Stimulated activated CD4-positive, alpha-beta T cell treated with anti-CD3 and anti-CD28 coated beads, Interleukin-15, amount 100 ng/mL, for 48 hours (primary cell): ENCODE measurements around the gene CYSLTR2.

Experiments used
- DNase-seq, 2 donors: peaks; one replicate each; pipeline ENCODE4 v3.0.0-alpha.2; 2020; ENCODE audit warnings: low read depth in 2 of 2

The CYSLTR2 gene, protein sequence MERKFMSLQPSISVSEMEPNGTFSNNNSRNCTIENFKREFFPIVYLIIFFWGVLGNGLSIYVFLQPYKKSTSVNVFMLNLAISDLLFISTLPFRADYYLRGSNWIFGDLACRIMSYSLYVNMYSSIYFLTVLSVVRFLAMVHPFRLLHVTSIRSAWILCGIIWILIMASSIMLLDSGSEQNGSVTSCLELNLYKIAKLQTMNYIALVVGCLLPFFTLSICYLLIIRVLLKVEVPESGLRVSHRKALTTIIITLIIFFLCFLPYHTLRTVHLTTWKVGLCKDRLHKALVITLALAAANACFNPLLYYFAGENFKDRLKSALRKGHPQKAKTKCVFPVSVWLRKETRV

DNA sequence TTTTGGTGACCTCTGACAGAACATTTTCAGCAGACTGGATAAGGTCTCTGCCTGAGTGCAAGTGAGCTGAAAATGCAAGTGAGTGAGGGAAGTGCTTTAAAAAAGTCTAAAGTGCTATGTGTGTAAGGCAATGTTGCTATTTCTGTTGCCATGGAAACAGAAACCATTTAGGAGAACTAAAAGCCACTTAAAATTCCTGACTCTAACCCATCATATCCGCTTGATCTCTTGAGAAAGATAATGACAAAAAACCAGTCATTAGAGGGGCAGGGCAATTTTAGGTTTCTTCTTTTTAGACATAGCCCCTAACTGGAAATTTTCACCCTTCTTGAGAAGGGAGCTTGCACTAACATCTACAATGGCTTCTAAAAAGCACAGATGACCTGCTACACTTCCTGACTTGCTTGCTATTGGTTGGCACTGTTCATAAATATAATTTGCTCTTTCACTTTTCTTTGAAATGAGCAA, at the start of gene CYSLTR2:
Gene CYSLTR2, plus strand, starts transcription at position 458 of the 468 bp plus-strand sequence. CDS start 52,889 bp downstream, outside the sequence.
- DNase-seq = peak in 1 of 2 donors; percentile 1

DNA sequence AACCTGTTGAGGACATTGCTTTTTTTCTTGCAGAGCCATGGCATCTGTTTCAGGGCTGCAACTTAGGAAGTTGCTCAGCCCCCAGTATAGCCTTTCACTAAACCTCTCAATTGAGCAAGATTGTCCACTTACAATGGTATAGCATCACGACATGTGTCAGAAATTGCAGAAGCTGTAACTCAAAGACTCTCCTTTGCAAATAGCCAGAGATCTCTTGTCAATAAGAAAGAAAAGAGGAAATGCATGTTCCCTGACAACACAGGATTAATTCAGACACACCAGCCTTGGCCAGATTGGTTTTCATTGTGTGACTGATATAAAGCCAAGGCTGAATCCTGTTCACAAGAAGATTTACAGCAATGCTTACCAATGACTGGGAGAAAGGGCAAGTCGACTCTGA, 38.7 kb upstream of the CYSLTR2 start:
- no peak for DNase-seq

DNA sequence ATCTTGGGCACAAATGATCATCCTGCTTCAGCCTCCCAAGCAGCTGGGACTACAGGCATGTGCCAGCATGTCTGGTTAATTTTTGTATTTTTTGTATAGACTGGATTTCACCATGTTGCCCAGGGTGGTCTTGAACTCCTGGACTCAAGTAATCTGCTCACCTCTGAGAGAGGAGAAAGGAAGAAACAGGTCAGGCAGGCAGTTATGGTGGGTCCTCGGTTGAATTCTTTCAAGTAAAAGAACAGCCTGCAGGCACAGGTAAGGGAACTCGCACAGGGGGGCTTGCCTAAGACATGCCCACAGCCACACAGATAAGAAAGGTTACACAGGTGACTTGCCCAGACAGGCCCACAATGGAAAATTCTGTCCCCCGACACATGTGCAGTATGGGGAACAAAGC, 34.8 kb upstream of the CYSLTR2 start:
- DNase-seq = no peak

DNA sequence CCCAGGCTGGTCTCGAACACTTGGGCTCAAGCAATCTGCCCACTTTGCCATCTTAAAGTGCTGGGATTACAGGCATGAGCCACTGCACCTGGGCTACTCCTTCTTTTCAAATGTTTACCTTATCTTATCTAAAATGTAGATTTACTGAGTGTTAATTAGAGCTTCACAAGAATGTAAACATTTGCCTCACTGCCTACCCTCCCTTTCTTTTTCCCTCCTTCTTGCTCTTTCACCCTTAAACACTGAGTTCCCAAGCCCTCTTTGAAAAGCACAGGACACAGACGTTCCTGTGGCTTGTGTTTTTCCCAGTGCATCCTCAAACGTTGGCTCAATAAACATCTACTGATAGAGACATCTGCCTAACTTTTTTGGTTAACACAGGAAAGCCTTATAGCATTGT, 32.7 kb upstream of the CYSLTR2 start:
- DNase-seq = no peak

DNA sequence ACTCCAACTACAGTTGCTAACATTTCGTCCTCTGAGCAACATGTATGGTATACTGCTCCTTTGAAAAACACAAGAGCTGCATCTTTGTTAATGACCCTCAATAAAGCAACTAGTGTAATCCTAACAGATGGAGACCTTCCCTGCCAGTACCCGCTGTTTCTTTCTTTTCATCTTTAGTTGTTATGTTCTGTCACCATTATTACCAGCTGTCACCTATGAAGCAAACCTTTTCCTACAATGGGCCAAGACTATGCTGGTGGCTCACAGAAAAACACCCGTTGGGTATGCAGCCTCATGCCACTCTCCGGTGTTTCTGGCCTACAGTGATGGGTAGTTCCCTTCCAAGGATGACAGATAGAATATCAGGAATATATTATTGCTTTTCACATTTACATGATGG, 29.7 kb upstream of the CYSLTR2 start:
- DNase-seq = no peak

DNA sequence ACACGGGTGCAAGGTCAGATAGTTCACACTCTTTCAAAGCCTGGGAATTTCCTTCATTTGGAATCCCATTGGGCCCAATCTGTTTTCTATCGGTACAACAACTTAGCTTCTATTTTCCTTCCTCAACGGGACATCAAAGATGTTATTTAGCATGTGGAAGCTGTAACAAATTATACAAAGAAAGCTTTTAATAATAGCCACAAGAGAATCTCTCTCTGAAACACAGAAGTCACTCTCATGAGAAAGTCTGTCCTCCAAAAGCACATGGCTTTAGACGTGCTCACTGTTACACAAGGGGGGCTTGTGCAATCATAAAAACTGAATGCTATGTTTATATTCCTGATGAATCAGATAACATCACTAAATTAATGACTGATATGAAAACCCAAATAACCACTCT, 28.9 kb upstream of the CYSLTR2 start:
- no peak for DNase-seq

DNA sequence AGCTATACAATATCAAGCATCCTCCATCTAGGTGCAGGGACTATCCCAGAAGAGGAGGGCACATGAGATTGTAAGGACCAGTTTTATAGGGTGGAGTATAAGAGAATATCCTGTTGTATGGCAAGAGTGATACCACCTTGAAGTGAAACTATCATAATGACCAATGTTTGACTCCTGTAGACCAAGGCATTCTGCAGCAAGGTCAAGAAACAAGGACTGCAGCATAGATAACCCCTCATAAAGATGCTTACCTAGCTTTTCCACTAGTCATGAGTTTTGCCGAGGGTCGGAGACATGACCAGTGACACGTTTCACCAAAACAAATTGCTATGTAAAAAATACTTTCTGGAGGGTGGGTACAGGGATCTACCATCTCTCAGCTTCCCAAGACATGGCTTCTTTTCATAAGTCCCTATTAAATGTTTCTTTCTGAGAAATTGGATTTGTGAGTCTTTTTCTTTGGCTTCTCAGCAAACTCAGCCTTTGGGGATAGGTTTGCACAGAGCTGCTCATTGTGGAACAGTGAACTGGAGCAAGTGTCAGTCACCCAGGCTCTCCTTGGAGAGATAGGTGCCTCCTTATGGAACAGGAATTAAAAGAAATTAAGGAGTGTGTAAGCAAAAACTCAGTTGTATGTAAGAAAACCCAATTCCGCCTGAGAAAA, 28.2 kb upstream of the CYSLTR2 start:
- no peak for DNase-seq

DNA sequence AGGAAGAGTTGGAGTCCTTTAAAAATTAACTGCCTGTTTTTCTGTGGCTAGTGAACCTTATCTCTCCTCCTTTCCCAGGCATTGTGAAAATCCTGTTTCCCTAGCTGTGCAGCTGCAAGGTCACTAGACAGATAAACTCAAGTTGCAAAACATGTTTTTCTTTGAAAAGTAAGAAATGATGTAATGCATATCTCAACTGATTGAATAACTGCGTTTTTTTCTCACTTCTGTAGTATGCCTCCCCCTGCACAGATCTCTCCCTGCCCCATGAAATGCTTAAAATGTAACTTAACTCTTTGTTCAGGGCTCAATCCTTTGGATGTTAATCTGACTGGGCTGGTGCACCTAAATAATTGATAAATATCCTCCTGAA, 27.7 kb upstream of the CYSLTR2 start:
- no peak for DNase-seq

DNA sequence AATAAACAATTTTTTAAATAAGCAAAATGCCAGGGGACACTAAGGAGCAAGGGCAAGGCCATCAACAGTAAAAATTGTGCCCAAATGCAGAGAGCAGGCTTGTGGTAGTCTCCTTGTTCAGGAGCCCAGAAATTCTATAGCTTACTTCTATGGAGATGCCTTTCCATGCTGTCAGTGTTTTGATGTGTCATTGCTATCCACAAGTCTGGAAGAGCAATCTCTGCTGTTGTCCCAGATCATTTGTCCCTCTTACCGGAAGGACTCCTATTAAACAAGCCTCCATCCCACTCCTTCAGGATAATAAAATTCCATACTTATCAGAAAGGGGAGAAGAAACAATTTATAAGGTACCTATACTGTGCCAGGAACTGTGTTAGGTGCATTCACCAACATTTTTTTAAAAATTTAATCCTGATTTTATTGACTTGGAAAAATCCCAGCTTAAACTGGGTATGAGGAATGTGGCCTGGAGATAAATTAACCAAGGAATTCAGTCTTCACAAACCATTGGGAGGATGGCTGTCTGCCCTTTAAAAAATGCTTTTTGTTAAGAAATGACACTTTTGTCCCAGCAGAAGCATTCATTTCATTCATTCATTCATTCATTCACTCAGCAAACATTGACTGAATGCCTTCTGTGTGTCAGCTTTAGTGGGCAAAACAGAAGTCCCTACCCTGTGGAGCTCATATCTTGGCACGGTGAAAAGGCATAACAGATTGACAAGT, 26.8 kb upstream of the CYSLTR2 start:
- no peak for DNase-seq

DNA sequence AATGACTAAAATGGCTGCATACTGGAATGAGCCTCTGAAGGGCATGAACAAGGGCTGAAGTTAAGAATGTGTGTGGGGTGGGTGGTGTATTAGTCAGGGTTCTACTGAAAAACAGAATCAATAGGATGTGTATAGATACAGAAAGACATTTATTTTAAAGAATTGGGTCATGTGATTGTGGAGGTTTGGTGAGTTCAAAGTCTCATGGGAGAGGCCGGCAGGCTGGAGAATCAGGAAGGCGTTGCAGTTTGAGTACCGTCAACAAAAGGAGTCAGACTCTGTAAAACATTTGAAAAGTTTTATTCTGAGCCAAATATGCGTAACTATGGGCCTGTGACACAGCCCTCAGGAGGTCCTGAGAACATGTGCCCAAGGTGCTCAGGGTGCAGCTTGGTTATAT, 24.5 kb upstream of the CYSLTR2 start:
- no peak for DNase-seq

DNA sequence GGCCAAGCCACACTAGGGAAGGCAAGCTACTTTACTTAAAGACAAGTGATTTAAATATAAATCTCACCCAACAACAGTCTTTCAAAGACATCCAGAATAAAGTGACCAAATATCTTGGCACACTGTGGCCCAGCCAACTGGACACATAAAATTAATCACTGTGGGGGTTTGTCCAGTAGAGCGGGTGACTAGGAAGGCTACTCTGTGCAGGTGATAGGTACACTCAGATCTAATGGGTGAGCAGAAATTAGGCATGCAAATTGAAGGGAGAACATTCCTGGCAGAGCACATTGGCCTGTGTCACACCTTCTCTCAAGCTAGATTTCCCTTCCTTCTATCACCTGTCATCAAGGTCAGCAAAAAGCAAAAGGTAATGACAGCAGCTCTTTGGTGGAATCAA, 23.4 kb upstream of the CYSLTR2 start:
- no peak for DNase-seq

DNA sequence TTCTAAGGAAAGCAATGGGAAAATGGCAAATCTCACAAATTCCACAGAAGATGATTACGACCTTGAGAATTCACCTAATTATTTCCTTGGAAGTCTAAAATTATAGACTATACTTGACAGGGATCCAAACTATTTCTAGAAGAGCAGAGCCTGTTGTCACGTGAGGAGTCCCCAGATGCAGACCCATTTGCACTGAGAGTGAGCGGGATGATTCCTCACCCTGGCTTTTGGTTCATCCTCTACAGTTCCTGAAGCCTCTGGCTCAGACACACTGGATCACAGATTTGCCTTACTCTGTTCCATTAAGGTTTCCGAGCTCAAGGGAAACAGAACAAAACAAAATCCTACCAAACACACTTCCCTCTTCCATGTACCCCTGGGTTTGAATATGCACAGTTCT, 23.0 kb upstream of the CYSLTR2 start:
- DNase-seq = no peak

DNA sequence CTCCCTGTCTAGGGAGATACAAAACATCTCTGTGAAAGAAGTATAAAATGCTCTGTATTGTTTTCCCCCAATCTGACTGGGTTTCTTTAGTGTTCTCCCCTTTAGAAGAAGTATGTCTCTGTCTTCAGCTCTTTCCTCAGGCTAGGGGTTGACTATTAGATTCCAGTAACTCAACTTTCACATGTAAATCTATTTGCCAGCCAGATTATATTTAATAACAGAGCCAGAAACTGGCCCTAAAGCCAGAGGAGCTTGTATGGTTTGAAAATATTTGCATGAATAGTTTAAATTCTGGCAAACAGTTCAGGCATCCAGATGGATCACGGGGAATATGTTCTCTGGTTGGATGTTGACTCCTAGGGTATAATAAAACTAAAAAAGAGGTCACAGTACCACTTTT, 22.3 kb upstream of the CYSLTR2 start:
- DNase-seq = no peak

DNA sequence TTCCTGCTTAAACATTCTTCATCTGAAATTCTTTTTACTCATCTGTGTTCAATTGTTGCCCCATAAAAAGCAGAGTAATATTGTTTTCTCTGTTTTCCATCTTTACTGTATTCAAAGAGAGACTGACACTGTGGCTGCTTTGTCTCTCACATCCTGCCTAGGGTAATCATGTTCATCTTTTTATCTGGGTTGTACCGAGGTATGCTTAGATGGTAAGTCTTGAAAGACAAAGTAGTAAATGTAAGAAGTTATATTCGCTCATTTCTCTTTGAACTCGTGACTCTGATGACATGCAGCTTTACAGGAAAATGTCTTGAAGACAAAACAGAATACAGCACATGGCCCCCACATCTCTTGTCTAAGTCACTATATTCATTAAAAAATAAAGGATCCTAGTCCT, 20.0 kb upstream of the CYSLTR2 start:
- no peak for DNase-seq

DNA sequence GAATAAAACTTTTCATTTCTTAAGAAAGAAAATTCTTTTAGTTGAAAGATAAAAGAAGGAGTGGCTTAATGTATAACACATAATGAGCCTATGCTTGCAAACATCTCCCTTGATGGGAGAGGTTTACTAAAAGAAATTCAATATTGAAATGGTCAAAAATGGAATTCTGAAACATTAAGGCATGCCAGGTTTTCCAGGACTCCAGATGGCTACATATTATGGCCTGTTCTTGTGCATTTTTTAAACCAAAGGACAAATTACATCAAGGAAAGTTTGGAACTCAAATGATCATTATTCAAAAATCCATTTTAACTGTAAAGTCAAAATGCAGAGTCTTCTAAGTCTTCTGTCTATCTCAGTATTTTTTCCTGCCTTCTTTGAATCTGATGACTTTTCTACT, 19.1 kb upstream of the CYSLTR2 start:
- no peak for DNase-seq

DNA sequence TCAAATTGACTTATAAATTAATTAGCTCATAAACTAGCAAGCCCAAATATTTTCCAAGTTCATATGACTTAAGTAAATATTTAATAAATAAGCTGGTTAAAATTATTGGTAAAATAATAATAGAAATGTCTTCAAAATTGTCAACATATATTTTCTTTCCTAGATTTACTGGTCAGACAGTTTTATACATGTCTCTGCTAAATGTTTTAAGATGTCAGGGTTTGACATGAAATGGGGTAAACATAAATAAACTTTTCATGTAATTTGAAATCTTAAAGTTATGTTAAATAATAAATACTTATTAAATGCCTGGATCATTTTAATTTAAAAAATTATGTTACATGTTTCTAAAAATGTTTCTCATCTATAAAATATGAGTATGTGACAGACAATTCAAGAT, 18.3 kb upstream of the CYSLTR2 start:
- DNase-seq = no peak

DNA sequence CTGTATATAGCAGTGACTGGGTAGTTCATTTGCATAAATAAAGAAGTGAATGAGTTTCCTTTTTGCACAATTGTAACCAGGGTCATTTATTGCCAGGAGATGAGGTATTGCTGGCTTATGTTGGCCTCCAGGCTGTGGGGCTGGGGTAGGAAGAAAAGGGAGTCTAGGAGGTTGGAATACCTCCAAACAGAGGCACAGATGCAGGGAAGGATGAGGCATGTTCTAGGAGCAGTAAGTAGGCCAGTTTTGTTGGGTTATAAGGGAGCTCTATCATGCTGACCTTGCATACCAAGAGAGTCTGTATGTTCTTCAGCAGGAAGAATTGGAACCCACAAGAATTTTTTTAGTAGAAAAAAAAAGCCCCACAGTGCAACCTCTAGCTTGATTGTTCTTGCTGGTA, 17.2 kb upstream of the CYSLTR2 start:
- no peak for DNase-seq

DNA sequence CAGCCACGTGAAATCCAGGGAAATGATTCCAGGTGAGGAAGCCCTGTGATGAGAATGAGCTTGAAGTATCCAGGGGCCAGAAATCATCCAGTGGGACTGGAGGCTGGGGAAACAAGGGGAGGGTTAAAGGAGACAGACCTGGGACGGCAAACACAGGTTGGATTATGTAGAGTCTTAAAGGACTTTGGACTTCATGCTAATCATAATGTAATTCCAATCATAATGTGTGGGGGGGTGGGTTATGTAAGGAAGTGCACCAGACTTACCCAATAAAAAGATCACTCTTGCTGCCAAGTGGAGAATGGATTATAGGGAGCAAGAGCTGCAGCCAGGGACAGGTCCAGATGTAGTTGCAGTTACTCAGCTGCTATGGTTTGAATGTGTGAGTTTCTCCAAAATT, 16.1 kb upstream of the CYSLTR2 start:
- DNase-seq = no peak

DNA sequence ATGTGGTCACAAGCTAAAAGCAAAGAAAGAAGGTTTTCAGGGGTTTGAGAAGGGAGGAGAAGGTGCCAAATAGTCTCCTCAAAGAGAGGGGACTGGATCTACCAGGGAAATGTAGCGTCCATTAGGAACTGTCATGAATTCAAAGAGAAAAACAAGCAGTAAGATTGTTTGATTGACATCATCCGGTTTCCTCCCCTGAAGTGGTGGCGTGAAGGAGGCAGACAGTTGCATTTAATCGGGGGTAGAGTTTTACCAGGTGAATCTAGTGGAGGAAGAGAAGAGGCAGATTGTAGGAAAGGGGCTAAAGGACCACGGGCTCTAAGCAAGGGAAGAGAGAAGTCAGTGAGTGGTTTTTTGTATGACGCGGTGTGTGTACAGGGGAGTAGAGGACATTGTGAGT, 13.0 kb upstream of the CYSLTR2 start:
- no peak for DNase-seq

DNA sequence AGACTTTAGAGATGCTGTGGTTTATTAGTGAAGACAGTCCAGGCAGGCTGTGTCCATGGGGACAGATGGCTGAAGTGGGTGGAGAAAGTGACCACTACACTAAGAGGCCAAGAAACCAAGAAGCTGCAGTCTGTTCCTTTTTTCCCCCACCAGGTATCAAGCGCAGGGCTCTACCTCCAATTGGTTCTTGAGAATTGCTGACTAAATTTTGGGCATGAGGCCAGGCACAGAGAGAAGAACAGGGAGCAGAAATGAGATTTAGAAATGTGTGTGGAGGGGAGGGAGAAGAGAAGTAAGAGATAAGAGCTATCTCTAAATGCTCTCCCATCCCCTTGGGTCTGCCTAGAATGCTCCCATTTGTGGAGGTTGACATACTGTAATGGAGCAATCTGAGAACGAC, 12.3 kb upstream of the CYSLTR2 start:
- DNase-seq = no peak

DNA sequence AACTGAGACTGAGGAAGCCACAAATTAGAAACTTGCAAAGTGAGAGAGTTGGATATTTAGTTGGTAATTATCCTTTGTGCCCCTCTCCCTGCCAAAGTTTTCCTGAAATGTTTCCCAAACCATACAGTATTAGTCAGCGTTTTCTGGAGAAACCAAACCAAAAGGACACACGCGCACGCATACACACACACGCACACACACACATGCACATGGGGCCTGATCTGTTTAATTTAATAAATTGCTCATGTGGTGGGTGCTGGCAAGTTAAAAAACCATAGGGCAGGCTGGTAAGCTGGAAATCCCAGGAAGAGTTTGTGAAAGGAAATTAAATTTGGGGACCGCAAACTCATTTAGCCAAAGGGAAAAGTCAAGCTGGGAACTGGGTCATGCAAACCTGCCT, 11.7 kb upstream of the CYSLTR2 start:
- DNase-seq = no peak

DNA sequence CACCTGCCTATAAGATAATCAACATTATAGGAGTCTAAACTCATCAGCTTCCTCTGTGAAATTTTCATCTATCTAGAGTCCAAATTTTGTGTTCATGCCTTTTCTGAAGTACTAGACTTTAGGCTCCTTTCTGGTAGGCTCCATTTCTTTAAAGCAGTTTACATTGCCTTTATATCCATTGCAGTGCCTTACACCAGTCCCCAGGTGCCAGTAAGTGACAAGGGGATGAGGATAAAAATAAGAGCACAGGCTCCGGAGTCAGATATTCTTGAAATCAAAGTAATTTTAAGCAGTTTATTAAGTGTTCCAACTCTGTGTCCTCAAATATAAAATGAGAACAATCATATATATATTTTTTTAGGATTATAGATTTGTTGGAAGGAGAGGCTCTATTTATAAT, 10.6 kb upstream of the CYSLTR2 start:
- no peak for DNase-seq

DNA sequence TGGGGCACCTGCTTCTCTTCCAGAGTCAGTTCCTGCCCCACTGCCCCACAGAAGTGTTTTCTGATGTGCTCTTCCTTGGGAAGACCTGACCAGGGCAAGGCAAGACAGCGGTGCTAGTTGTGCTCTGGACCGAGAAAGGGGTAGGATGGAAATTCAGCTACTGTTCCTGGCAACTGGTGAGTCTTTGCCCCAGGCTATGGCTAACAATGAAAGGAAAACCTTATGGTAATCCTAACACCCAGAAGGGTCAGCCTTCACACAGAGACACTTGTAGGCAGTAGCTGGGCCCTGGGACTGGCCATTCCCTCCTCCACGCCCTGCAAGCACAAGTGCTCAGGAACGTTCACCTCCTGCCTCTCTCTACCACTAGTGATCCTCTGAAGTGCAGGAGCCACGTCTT, 9.6 kb upstream of the CYSLTR2 start:
- DNase-seq = no peak
